OCI-LY1 (cell line): Measurements from ENCODE around the gene GALNT10.

Source experiments
- CTCF ChIP-seq: fragments of 200-600 bp; sonication (generic), shearing (Covaris generic); IDR thresholded peaks from 2 replicates; pipeline ENCODE4 v1.5.1; 2017; ENCODE audit warnings: mild to moderate bottlenecking, antibody characterized with exemption, low read length, moderate library complexity, mixed read lengths
- EZH2 ChIP-seq: fragments of 200-600 bp; sonication (generic), shearing (Covaris generic); IDR thresholded peaks from 2 replicates; pipeline ENCODE4 v1.8.0; 2017; ENCODE audit warnings: borderline replicate concordance, mixed run types, mild to moderate bottlenecking, antibody characterized with exemption, low read length, moderate library complexity, mixed read lengths

- TF ChIP-seq CTCF, result no peak
- no peak for TF ChIP-seq EZH2
Measured at GRCh38 chr5:154284433-154284832, 93.9 kb downstream of the GALNT10 start.
